Cerebellar cortex (tissue), 1 donor: ENCODE measurements around the gene STXBP2.

Source experiments
- DNase-seq: peaks from one replicate; pipeline ENCODE4 v3.0.0-alpha.2; 2015; ENCODE audit warnings: low spot score

Gene STXBP2

DNA sequence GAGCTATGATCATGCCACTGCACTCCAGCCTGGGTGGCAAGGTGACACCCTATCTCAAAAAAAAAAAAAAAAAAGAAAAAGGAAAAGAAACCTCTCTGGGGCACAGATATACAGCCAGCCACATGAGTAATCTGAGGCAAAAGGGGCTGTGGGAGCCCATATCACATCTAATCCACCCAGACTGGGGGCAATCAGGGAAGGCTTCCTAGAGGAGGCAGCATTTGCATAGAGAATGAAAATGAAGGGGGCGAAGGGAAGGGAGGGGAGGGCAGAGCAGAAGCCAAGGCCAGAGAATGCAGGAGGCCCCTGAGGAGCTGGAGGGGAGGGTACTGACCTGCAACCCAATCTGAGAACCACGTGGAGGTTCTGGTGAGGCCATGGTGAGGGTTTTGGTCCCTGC, 13.2 kb downstream of the STXBP2 start:
- DNase-seq, result no peak

DNA sequence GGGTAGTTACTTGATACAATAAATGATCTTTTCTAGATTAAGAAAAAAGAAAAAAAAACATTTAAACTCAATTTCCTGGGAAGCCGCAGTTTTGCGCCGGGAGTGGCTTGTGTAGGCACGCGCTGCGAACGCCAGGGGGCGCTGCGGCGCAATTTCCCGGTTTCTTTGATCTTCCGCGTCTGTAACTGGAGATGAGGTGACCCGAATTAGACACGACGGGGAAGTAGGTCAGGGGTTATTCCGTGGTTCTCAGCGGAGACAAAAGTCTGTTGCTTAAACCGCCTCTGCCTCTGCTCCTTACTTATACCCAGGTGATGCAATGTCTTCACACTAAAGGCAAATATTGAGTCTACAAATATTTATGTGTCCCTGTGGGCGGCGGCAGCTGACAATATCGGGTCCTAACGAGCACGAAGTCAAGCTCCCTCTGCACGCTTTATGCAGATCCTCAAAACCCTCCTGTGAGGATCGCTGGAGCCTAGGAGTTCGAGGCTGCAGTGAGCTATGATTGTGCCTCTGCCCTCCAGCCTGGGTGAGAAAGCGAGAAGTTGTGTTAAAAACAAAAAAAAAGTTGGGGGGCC, 15.2 kb downstream of the STXBP2 start:
- DNase-seq, result peak; percentile 73

DNA sequence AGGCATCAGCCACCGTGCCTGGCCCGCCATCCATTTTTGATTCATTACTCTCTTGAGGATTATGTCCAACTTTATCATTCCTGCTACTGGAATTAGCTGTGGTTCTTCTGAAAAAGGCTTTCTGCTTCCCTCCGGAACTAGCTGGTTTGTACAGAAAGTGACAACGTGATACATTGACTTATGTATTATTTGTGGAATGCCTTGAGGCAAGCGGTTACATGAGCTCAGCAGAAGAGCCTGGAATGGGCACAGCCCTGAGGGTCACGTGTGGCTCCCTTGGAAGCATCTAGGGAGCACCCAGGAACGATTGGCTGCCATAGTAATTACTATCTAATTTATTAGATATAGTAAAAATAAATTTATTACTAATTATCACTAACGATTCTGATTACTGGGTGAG, 17.5 kb downstream of the STXBP2 start:
- DNase-seq, result no peak

DNA sequence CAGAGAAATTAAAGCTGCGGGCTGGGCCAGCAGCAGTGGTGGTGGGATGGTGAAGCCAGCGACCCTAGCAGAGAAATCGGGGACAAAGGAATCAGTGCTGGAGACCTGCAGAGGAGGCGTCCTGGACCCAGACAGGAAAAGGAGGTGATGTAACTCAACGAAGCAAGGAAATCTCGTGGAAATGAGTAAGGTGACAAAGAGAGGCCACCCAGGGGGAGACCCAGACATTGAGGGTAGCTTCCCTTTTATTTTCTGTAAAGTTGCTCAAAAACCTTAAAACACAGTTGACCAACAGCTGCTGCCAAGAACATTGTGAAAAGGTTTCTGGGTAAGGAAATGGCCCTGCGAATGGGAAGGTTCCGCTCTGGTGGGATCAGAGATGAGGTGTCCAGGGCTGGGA, 18.7 kb downstream of the STXBP2 start:
- no peak for DNase-seq

DNA sequence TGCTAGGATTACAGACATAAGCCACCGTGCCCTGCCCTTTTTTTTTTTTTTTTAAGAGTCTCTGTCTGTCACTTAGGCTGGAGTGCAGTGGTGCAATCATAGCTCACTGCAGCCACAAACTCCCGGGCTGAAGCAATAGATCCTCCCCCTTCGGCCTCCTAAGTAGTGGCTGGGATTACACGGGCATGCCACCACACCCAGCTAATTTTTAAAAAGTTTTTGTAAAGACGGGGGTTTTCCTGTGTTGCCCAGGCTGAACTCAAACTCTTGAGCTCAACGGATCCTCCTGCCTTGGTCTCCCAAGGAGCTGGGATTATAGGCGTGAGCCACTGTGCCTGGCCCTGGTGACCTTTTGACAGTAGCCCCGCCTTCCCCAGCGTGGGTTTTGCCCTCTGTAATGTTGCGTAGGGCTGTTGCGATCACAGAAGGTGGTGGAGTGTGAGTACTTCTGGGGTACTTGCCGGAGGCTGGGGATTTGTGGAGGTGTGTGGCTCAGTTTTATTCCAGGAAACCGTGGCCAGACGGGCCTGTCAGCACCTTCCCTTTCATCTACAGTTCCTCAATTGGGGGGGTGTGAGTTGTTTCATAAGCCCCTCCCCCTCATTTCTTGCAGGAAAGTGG, 20.3 kb downstream of the STXBP2 start:
- DNase-seq, result no peak

DNA sequence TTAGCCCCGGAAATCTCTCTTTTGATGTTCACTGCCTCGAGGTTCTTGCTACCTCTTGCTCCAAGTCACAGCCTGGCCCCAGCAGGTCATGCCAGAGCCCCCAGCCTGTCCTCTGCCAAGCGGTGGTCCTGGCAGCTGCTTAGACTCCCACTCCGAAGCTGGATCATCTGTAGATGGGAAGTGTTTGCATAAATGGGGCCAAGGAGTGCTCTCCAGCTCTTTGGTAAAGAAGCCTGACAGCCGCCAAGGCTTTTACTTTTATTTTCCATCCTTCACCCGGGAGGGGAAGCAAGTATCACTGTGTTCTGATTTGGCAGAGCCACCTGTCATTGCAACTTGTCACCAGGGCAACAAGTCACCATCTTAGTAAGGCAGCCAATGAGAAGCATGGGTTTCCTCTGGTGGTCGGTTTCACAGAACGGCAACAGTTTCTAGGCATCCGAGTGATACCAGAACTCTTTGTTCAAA, 21.3 kb downstream of the STXBP2 start:
- no peak for DNase-seq

DNA sequence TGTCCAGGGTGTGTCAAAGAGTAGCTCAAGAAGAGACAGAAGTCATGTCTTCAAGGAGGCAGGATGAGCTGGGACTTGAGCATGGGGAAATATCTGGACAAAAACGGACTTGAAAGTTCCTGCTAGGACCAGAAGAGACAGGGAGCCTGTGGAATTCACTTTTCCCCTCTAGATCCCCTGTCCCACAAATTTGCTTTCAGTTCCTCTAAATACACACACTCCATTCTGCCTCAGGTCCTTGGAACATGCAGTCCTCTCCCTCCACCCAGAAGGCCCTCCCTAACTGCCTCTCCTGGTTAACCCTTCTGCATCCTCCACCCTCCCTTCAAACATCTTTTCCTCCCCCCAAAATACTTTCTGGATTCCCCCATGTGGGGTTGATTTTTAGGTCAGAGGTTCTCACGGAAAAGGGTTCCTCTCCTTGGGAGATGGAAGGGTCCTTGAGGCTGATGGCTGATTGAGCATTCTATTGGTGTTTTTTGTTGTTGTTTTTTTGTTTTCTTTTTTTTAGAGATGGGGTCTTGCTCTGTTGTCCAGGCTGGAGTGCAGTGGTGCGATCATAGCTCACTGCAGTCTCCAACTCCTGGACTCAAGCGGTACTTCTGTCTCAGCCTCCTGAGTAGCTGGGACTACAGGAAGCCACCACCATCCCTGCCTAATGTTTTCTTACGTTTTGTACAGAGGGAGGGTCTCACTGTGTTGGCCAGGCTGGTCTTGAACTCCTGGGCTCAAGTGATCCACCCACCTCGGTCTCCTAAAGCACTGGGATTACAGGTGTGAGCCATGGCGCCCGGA, 25.0 kb downstream of the STXBP2 start:
- no peak for DNase-seq

DNA sequence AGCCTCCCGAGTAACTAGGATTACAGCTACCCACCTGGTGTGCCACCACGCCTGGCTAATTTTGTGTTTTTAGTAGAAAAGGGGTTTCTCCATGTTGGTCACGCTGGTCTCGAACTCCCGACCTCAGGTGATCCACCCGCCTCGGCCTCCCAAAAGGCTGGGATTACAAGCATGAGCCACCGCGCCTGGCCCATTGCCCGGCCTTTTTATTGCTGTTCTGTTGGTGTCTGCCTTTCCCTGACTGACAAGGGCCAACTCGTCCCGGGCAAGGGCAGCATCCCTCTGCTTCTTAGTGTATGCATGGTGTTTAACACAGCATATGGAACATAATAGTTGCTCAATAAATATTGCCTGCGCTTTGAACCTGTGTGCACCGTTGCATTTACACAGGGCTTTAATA, 25.7 kb downstream of the STXBP2 start:
- no peak for DNase-seq

DNA sequence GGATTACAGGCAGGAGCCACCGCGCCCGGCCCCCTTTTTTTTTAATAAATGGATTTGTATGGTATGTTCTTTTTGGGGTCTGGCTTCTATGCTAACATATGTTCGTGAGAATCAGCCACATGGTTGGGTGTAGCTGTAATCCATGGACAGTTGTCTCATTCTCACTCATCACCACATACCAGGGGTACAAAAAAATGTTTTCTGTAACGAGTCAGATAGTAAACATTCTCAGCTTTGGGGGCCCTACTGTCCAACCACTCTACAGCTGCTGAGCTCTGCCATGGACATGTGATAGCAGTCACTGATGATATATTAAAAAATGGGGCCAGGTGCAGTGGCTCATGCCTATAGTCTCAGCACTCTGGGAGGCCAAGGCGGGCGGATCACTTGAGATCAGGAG, 26.8 kb downstream of the STXBP2 start:
- no peak for DNase-seq

DNA sequence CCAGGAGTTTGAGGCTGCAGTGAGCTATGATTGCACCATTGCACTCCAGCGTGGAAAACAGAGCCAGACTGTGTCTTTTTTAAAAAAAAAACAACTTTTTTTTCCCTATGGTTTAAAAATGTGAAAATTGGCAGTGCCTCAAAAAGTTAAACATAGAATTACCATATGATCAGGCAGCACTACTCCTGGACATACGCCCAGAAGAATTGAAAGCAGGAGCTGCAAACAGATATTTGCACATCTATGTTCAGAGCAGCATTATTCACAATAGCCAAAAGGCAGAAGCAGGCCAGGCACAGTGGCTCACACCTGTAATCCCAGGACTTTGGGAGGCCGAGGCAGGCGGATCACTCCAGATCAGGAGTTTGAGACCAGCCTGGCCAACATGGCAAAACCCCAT, 28.2 kb downstream of the STXBP2 start:
- no peak for DNase-seq

DNA sequence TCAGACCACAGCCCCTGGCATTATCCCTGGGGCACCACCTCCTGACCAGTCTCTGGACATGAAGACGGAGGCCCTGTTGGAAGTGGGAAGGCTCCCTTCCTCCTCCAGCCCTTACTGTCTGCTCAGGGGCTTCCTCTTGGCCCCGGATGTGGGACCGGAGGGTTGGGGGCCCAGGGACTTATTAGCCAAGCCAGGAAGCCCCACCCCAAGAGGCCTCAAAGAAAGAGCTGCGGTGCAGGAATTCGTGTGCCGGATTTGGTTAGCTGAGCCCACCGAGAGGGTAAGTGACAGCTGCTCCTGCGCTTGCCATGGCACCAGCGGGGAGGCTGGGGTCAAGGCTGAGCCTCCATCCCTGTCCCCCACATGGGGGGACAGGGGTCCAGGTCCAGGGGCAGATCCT, 31.9 kb downstream of the STXBP2 start, which contains the start of gene RETN:
Gene RETN (plus strand): TSS at position 208 of the 400 bp plus-strand sequence. CDS start 278 bp downstream, outside the sequence.
- no peak for DNase-seq

DNA sequence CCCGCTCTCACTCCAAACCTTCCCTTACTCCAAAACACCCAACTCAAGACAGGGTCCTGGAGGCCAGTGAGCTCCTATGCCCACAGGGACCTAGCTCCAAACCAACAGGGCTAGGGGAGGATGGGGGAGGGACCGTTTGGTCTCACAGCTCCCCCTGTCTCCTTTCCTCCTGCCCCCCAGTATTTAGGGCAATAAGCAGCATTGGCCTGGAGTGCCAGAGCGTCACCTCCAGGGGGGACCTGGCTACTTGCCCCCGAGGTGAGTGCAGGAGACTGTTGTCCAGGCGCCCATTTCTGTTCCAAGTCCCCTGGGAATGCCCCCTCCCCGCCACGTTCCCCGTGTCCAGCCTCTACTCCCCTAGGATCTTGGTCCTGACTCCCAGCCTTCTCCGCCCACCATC, 32.7 kb downstream of the STXBP2 start:
- no peak for DNase-seq

DNA sequence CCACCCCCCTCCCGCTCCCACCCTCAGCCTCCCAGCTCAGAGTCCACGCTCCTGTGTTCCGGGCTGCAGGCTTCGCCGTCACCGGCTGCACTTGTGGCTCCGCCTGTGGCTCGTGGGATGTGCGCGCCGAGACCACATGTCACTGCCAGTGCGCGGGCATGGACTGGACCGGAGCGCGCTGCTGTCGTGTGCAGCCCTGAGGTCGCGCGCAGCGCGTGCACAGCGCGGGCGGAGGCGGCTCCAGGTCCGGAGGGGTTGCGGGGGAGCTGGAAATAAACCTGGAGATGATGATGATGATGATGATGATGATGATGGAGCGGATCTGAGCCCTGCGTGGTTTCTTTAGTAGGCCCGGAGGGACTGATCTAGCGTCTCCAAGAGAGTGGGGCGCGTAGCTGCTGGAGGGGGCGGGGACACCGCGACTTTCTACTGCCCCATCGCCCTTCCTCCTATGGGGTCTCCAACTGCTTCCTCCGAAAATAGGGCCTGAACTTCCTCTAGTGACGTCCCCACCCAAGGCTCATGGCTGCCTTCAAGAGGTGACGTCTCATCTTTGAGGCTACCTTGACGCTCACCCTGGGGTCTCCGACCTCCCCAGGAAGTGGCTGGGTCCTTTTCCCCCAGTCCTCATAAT, 33.4 kb downstream of the STXBP2 start:
- DNase-seq, result no peak

DNA sequence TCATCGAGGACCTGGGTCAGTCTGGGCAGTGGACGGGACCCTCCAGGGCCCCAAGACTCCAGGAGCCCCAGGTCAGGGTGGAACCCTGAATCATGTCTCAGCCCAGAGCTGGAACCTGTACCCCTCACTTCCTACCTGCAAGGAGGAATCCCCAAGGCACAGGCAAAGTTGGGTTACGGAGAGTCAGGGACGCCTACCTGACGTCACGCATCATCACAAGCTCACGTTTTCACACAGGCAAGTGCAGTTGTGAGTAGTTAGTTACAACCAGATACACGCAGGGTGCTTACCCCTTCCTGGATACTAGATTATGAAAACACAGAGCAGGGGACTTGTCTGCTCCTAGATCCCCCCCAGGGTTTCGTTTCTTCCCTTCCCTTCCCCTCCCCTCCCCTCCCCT, 33.9 kb downstream of the STXBP2 start:
- no peak for DNase-seq

DNA sequence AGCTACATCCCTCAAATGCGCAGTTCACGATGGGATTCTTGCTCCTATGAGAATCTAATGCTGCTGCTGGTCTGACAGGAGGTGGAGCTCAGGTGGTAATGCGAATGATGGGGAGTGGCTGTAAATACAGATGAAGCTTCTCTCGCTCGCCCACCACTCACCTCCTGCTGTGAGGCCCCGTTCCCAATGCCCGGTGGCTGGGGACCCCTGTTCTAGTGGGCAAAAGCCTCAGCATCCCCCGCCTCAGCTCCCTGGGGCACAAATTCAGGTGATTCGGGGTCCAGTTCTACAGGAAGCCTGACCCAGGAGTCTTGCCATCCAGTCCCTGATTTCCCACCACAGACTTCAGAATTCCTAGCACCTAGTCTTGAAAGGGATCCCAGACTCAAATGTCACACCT, 35.6 kb downstream of the STXBP2 start:
- DNase-seq, result no peak

DNA sequence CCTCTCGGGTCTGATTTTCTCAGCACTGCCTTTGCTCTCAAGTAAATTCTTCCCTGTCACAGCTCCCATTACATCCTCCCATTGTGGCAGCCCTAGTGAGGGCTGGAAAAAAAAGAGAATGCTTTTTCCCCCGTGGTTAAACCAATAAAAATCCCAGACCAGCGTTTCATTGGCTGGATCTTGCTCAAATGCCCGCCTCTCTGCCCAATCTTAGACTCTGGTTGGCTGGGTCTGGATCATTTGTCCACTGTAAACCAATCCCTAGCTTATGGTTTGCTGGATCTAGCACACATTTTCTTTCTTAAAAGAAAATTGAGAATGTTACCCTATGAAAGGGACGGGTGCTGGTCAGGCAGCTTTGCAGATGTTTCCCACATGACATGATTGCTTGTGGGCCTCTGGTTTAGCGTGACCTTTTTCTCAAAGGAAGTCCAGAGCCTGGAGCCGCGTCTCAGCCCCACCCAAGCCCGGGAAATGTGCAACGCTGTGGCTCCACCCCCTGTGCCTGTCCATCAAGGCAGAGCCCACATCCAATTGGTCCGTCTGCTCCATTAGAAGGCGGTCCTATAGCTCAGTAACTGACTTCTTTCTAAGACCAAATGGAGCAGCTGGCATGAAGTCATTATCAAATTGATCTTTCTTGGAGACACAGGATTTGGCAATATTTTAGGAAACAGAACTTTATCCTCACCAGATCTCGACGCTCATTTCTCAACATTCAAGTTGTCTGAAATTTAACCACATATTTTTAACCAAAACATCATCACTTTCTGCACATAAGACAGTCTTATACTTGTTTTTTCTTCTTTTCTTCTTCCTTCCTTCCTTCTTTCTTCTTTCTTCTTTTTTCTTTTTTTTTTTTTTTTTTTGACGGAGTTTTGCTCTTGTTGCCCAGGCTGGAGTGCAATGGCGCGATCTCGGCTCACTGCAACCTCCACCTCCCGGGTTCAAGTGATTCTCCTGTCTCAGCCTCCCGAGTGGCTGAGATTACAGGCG, 37.4 kb downstream of the STXBP2 start:
- peak; percentile 35 for DNase-seq

DNA sequence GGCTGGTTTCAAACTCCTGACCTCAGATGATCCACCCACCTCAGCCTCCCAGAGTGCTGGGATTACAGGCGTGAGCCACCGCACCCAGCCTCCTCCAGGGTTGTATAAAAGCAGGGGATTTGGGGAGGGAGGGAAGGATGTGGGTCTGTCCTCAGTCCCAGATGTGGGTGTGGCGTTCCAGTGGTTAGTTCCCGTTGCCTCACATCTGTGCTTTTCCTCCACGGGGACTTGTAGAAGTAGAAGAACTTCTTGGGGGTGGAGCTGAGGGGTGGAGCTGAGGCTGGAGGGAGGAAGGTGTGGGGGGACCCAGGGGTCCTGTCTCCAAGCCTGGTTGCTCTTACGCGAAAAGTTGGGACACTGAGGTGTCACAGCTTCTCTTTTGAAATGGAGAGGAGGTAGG, 39.5 kb downstream of the STXBP2 start:
- no peak for DNase-seq

DNA sequence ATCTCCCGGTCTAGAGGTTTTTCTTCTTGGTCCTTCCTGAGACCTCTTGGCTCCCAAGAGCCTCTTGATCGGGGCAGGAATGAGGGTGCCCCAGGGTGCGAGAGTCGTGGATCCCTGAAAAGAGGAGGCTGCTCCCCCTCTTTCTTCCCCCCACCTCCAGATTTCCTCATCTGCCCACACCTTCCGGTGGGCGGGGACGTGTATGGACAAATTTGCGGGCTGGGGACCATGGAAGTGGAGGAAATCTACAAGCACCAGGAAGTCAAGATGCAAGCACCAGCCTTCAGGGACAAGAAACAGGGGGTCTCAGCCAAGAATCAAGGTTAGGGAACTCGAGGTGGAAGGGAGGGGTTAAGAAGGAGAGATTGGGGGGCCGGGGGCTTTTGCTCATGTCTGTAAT, 39.9 kb downstream of the STXBP2 start, which contains the start of gene MCEMP1:
Gene MCEMP1 (plus strand): TSS at position 237 of the 400 bp plus-strand sequence. CDS start 31 bp downstream, at position 268.
- no peak for DNase-seq

DNA sequence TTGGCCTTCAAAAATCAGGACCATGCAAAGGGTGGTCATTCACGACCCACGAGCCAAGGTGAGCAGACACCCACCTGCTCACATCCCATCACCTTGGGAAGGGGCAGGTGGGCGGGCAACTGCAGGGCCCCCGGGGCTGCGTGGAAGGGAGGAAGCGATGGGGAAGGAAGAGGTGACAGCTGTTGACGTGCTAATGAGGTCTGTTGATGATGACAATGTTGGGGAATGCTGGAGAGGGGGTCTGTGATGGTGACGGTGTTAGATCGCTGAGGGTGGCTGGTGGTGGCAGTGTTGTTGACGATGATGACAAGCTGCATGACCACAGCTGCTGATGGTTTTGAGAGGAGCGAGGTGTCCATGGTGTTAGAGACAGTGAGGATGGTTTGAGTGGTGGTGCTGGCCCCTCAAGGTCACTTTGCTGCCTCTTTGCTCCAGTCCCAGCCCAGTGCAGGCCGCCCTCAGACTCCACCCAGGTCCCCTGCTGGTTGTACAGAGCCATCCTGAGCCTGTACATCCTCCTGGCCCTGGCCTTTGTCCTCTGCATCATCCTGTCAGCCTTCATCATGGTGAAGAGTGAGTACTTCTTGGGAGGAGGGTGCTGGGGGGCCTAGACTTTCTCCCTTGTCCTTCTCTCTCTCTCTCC, 40.9 kb downstream of the STXBP2 start:
- DNase-seq, result no peak

DNA sequence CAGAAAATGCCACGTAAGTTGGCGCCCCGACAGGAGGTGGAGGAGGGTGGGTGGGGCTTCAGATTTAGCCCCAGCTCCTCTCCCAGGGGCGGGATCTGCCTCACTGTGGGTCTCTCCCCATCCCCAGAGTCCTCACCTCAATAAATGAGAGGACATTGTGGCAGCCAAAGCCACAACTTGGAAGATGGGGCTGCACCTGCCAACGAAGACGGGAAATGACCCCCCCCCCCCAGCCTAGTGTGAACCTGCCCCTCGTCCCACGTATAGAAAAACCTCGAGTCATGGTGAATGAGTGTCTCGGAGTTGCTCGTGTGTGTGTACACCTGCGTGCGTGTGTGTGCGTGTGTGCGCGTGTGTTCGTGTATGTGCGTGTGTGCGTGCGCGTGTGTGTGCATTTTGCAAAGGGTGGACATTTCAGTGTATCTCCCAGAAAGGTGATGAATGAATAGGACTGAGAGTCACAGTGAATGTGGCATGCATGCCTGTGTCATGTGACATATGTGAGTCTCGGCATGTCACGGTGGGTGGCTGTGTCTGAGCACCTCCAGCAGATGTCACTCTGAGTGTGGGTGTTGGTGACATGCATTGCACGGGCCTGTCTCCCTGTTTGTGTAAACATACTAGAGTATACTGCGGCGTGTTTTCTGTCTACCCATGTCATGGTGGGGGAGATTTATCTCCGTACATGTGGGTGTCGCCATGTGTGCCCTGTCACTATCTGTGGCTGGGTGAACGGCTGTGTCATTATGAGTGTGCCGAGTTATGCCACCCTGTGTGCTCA, 42.3 kb downstream of the STXBP2 start:
- DNase-seq, result peak; percentile 66
